Measurements from ENCODE around the gene CTNS.
"Not testable (repeated sequence)": the region's sequence is repeated elsewhere in the genome, so short reads cannot be mapped to it uniquely, and the experiment has no call there.

Gene CTNS

DNA sequence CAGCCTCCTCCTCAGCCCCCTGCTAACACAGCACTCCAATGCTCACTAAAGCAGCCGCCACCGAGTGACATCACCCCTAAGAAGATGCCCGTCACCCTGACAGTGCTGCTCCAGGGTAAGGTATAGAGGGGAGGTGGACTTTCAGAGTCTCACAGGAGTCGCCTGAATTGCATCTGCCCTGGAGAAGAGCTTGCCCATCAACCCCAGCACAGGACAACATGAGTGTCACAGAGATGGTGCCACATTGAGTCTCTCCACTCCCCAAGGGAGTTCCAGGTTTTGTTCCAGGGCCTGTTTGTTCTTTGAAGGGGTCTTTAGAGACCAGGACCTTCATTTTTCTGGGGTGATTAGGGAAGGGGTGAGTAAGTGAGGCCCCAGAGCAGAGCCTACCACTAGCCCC is 61.6 kb downstream of the CTNS start:
- in situ Hi-C loops (cut with HindIII; ENCODE audit: low pct_unique_long_range_greater_than_20kb, low sequenced_read_pairs): no loop called here
- DNase-seq (ENCODE audit: low read depth in 1 of 2, low spot score in 1 of 2): no peak
- no peak for TF ChIP-seq JUND (IDR thresholded peaks at IDR 0.05; ENCODE audit: low read depth)

DNA sequence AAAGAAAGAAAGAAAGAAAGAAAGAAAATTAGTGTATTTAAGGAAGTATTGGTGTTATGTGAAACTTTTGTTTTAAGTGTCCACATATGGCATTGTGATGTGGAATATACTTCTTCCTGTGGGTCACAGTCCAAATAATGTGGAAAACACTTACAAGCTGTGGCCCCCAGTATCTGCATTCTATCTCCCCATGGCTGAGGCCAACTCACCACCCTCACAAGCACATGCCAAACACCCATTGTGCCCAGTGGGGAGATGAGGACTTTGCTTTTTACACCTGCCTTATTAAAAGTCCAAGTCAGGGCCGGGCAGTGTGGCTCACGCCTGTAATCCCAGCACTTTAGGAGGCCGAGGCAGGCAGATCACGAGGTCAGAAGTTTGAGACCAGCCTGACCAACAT is 63.4 kb downstream of the CTNS start:
- DNase-seq (ENCODE audit: low read depth in 1 of 2, low spot score in 1 of 2): no peak
- in situ Hi-C loops (cut with HindIII; ENCODE audit: low pct_unique_long_range_greater_than_20kb, low sequenced_read_pairs): no loop called here
- no peak for TF ChIP-seq JUND (IDR thresholded peaks at IDR 0.05; ENCODE audit: low read depth)

DNA sequence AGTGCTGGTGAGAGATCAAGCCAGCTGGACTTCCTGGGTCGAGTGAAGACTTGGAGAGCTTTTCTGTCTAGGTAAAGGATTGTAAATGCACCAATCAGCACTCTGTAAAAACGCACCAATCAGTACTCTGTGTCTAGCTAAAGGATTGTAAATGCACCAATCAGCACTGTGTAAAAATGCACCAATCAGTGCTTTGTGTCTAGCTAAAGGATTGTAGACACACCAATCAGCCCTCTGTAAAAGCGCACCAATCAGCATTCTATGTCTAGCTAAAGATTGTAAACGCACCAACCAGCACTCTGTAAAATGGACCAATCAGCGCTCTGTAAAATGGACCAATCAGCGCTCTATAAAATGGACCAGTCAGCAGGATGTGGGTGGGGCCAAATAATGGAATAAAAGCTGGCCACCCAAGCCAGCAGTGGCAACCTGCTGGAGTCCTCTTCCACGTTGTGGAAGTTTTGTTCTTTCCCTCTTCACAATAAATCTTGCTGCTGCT is 65.5 kb downstream of the CTNS start:
- in situ Hi-C loops (cut with HindIII; ENCODE audit: low pct_unique_long_range_greater_than_20kb, low sequenced_read_pairs); DNase-seq (ENCODE audit: low read depth in 1 of 2, low spot score in 1 of 2): not testable (repeated sequence)

DNA sequence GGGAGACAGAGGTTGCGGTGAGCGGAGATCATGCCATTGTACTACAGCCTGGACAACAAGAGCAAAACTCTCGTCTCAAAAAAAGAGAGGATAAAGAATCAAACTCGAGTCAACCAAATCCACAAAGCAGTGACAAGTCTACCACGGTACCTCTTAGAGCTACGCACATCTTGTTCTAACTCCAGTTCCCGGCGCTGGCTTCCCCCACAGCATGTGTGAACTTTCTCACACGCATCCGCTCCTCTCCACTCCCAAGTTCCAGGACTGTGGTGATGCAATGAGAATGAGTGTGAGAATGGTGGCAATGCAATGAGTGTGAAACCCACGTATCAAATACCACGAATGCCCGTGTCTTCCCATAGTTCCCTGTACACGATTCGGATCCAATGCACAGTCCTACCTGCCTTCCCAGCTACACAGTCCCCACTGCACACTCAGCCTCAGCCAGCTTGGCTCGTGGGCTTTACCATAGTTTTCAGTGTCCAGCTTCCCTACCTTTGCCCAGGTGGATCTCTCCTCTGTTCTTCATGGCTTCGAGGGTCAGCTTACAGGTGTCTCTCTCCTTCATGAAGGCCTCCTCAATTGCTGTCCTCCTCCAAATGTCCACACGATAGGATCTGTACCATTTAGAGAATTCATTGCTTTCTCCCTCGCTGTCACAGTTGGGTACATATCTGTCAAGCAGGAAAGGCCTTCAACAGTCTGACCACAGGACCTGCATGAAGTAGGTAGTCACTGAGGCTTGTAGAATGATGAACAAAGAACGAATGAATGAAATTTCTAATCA is 68.6 kb downstream of the CTNS start:
- DNase-seq (ENCODE audit: low read depth in 1 of 2, low spot score in 1 of 2): no peak
- TF ChIP-seq JUND (IDR thresholded peaks at IDR 0.05; ENCODE audit: low read depth): no peak
- in situ Hi-C loops (cut with HindIII; ENCODE audit: low pct_unique_long_range_greater_than_20kb, low sequenced_read_pairs): no loop called here

DNA sequence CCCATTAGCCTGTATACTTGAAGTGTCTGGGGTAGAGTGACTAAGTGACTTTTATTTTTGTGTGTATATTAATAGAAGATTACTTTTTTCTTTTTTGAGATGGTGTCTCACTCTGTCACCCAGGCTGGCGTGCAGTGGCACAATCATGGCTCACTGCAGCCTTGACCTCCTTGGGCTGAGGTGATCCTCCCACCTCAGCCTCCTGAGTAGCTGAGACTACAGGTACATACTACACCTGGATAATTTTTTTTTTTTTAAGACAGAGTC is 69.1 kb downstream of the CTNS start:
- DNase-seq (ENCODE audit: low read depth in 1 of 2, low spot score in 1 of 2); in situ Hi-C loops (cut with HindIII; ENCODE audit: low pct_unique_long_range_greater_than_20kb, low sequenced_read_pairs): not testable (repeated sequence)

DNA sequence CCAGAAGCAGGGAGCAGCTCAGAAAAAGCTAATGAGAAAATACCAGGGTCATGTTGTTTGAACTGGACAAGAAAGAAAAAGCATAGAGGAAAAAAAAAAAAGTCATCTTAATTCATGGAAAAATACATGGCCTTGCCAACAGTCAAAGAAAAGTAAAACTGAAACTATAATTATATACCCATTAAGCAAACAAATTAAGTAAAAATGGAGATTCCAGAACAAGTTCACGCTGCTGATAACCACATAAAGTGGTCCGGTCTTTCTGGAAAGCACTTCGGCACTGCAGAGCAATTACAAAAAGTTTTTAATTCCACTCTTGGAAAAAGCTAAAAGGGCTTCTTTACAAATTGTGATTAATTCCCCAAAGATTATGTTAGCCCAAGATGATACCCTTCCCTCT is 71.8 kb downstream of the CTNS start:
- TF ChIP-seq JUND (IDR thresholded peaks at IDR 0.05; ENCODE audit: low read depth): no peak
- DNase-seq (ENCODE audit: low read depth in 1 of 2, low spot score in 1 of 2): no peak
- in situ Hi-C loops (cut with HindIII; ENCODE audit: low pct_unique_long_range_greater_than_20kb, low sequenced_read_pairs): no loop called here

DNA sequence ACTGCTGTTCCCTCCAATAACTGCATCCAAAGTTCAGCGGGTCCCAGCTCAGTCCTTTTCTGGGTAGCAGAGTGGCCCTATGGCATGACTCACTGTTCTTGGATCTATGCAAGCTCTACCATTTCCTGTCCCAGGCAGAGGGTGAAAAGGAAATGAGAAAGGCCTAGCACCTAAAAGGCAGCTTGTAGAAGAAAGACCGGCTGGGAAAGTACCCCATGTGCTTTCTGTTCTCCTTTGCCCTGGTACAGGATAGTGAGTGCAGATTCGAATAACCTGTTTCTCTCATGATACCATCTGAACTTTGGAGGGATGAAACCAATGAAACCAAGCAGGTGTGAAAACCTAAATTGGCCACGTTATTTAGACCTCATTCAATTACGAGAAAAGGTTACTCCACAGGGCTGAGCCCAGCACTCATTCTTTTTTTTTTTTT is 74.4 kb downstream of the CTNS start:
- in situ Hi-C loops (cut with HindIII; ENCODE audit: low pct_unique_long_range_greater_than_20kb, low sequenced_read_pairs): no loop called here
- TF ChIP-seq JUND (IDR thresholded peaks at IDR 0.05; ENCODE audit: low read depth): no peak
- no peak for DNase-seq (ENCODE audit: low read depth in 1 of 2, low spot score in 1 of 2)

All from T47D (cell line).